ENCODE results near the gene ENC1. TPM values are rescaled to one million over a fixed set of nuclear protein-coding genes. Genes with fewer than 3 reads are reported as not detected.

Gene ENC1
- total RNA-seq, 1 donor from 2014 or later: 90.5 TPM

- TF ChIP-seq, protein P1, sequence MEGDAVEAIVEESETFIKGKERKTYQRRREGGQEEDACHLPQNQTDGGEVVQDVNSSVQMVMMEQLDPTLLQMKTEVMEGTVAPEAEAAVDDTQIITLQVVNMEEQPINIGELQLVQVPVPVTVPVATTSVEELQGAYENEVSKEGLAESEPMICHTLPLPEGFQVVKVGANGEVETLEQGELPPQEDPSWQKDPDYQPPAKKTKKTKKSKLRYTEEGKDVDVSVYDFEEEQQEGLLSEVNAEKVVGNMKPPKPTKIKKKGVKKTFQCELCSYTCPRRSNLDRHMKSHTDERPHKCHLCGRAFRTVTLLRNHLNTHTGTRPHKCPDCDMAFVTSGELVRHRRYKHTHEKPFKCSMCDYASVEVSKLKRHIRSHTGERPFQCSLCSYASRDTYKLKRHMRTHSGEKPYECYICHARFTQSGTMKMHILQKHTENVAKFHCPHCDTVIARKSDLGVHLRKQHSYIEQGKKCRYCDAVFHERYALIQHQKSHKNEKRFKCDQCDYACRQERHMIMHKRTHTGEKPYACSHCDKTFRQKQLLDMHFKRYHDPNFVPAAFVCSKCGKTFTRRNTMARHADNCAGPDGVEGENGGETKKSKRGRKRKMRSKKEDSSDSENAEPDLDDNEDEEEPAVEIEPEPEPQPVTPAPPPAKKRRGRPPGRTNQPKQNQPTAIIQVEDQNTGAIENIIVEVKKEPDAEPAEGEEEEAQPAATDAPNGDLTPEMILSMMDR (conservative IDR thresholded peaks at IDR 0.05; ENCODE audit: low read depth, low read length): no peak
- DNase-seq (ENCODE audit: low read depth): no peak
- no peak overlapping the region for H3K4me3 ChIP-seq (ENCODE audit: low read depth, low read length)
Observed at GRCh38 chr5:74655206-74655605, 14.7 kb upstream of the ENC1 start.

DNA sequence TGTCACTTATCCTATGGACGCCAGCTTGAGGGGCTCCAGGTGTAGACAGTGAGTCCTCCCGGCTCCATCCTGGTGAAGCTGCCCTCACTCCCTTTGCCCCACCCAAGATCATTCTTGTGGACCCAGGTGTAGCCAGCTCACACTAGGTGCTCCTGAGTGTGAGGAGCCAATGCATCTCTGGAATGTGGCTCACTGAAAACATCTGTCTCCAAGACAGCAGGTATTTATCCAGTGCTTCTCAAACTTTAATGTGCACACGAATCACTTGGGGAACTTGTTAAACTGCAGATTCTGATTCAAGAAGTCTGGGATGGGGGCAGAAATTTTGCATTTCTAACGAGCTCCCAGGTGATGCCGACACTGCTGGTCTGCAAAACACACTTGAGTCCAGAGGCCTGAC is 13.5 kb upstream of the ENC1 start:
- TF ChIP-seq, protein P1 (conservative IDR thresholded peaks at IDR 0.05; ENCODE audit: low read depth, low read length): no peak
- no peak overlapping the region for H3K4me3 ChIP-seq (ENCODE audit: low read depth, low read length)
- DNase-seq (ENCODE audit: low read depth): no peak

GRCh38 chr5:74652576-74652975 is 12.0 kb upstream of the ENC1 start:
- TF ChIP-seq, protein P1 (conservative IDR thresholded peaks at IDR 0.05; ENCODE audit: low read depth, low read length): no peak
- H3K4me3 ChIP-seq (ENCODE audit: low read depth, low read length): no peak overlapping the region
- no peak for DNase-seq (ENCODE audit: low read depth)

DNA sequence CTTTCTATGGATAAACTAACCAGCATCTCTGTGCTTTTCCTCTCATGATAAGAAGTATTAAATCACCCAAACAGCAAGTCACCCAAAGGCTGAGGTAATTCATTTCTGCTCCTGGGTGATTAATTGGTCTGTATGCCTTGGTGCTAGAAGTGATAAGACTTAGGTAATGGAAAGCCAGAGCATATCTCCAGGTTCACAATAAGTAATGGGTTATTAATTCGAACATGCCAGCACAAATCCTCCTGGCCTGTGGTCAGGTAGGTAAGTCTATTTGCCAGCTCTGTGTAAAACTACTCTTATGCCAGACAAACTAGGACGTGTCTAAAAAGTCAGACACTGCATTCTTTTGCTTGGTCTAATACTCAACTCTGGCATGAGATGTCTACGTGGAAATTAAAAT is 11.2 kb upstream of the ENC1 start:
- TF ChIP-seq, protein P1 (conservative IDR thresholded peaks at IDR 0.05; ENCODE audit: low read depth, low read length): no peak
- no peak for DNase-seq (ENCODE audit: low read depth)
- no peak overlapping the region for H3K4me3 ChIP-seq (ENCODE audit: low read depth, low read length)

DNA sequence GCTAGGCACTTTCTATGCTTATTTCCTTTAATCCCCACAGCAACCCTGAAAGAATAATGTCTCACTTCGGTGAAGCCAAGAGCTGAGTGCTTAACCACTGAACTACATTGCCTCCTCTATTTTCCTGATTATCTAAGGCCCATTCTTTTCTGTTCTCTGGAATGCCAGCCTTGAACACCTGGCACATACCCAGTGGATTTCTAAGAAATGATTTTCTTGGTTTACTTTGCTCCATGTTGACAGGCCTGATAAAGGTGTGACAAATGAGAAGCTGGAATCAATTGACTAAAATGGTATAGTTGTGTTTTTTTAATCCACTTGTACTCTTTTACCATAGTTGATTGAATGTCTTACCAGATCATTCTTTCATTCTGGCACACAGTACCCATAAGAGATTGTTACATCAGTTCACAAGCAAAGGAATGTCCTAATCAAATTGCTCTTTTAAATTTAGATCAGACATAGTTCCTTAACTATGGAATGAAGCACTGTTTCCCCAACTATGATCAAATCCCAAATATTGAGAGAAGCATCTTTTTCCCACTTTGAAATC is 9.0 kb upstream of the ENC1 start:
- TF ChIP-seq, protein P1 (conservative IDR thresholded peaks at IDR 0.05; ENCODE audit: low read depth, low read length): no peak
- no peak for DNase-seq (ENCODE audit: low read depth)
- H3K4me3 ChIP-seq (ENCODE audit: low read depth, low read length): no peak overlapping the region

- H3K4me3 ChIP-seq (ENCODE audit: low read depth, low read length): peak overlapping the region; percentile 20
- TF ChIP-seq, protein P1 (conservative IDR thresholded peaks at IDR 0.05; ENCODE audit: low read depth, low read length): peak; percentile 68
- DNase-seq (ENCODE audit: low read depth): no peak
Observed at GRCh38 chr5:74648835-74649293, 8.3 kb upstream of the ENC1 start.

DNA sequence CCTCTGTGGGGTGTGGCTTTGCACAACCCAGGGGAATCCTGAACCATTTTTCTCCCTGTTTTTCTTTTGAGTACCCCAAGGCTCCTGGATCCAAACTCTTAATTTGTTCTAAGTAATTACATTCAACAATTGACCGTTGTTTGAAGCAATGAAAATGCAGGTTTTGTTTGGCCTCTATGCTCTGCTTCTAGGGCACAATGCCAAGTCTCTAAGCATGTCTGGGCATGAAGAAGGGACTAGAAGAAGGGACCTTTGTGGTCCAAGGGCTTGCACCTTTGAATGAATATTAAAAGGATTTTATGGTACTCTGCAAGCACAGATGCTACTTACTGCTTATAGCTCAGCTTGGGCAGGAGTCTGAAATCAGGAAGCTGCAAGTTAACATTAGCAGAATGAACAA is 6.6 kb upstream of the ENC1 start:
- TF ChIP-seq, protein P1 (conservative IDR thresholded peaks at IDR 0.05; ENCODE audit: low read depth, low read length): no peak
- H3K4me3 ChIP-seq (ENCODE audit: low read depth, low read length): no peak overlapping the region
- no peak for DNase-seq (ENCODE audit: low read depth)

Data from epithelial cell of proximal tubule (primary cell).